IMR-90 (cell line): ENCODE results near the gene ATP5PD.

Experiments used
- CHD1 ChIP-seq: IDR thresholded peaks from 2 replicates; pipeline ENCODE4 v1.6.1; 2012; ENCODE audit warnings: low read depth, low read length, improper control_type of control experiment
- CTCF ChIP-seq: conservative IDR thresholded peaks from 2 replicates; pipeline ENCODE4 v1.5.1; 2012; ENCODE audit warnings: mild to moderate bottlenecking, low read depth, low read length, improper control_type of control experiment
- FOS ChIP-seq: fragments of 150-350 bp; IDR thresholded peaks from 2 replicates; pipeline ENCODE4 v1.6.1; 2016; ENCODE audit warnings: low read depth, low read length
- POLR2A ChIP-seq: IDR thresholded peaks from 2 replicates; pipeline ENCODE4 v1.6.1; 2012; ENCODE audit warnings: mild to moderate bottlenecking, low read depth, low read length
- RAD21 ChIP-seq: IDR thresholded peaks from 2 replicates; pipeline ENCODE4 v1.6.1; 2012; ENCODE audit warnings: low read length, improper control_type of control experiment
- RFX5 ChIP-seq: IDR thresholded peaks from 2 replicates; pipeline ENCODE4 v1.8.0; 2012; ENCODE audit warnings: low read depth, mild to moderate bottlenecking, low read length, moderate library complexity
- SMC3 ChIP-seq: fragments of 150-350 bp; IDR thresholded peaks from 2 replicates; pipeline ENCODE4 v1.6.1; 2016; ENCODE audit warnings: low read depth, mild to moderate bottlenecking, antibody characterized with exemption, low read length, moderate library complexity

GRCh38 chr17:75003957-75004355 lies 42.8 kb downstream of the ATP5PD start:
- TF ChIP-seq CTCF (no peak), RAD21 (no peak), FOS (no peak), POLR2A (no peak), RFX5 (no peak), SMC3 (no peak), CHD1 (no peak)
